GM12878 (cell line): ENCODE results near the gene HOOK1. TPM values are rescaled to one million over a fixed set of nuclear protein-coding genes. Genes with fewer than 3 reads are reported as not detected.

Experiments used
- ATAC-seq: fragments of 200-7000 bp; cut with Tn5 transposase; 3 replicates; pipeline ENCODE4 v1.9.1; 2020; ENCODE audit warnings: mild to moderate bottlenecking, moderate library complexity
- BruUV-seq: library from RNA; stranded (reverse); fragments of 400-500 nt; replicated peaks from 2 replicates; lab custom pipeline; 2021; lab: Mats Ljungman, UMichigan
- CTCF ChIA-PET: fragments of 300-600 bp; sonication (Branson Sonifier 250); formaldehyde crosslinking; extraction: SDS; loops from one replicate; lab custom pipeline; 2021; ENCODE audit warnings: inconsistent platforms; lab: Yijun Ruan, JAX
- POLR2A ChIA-PET: fragments of 350-600 bp; formaldehyde crosslinking; extraction: SDS; loops from one replicate; lab custom pipeline; 2021; ENCODE audit warnings: inconsistent platforms; lab: Charles Lee
- RAD21 ChIA-PET: fragments of 300-600 bp; sonication (Branson Sonifier 250); formaldehyde crosslinking; loops from one replicate; lab custom pipeline; 2023; ENCODE audit warnings: antibody characterized with exemption; ENCODE audit not compliant: unreplicated experiment; lab: Charles Lee
- SMC1A ChIA-PET: fragments of 300-600 bp; sonication (Branson Sonifier 250); formaldehyde crosslinking; loops from one replicate; lab custom pipeline; 2023; ENCODE audit not compliant: unreplicated experiment, uncharacterized antibody; lab: Charles Lee
- DNase-seq: peaks from one replicate; pipeline ENCODE4 v3.0.0-alpha.2; 2011; ENCODE audit warnings: low read depth, low spot score
- FAIRE-seq: peaks from 3 replicates; lab custom pipeline; 2011; peaks lifted over from hg19 to GRCh38; lab: Jason Lieb, UNC
- H2AFZ ChIP-seq: 2 replicates; pipeline ENCODE4 v1.6.0; 2011; ENCODE audit warnings: low read depth, low read length, control low read depth; ENCODE audit not compliant: control insufficient read depth
- H3K27ac ChIP-seq: 2 replicates; pipeline ENCODE4 v1.5.1; 2011; ENCODE audit warnings: control low read depth; ENCODE audit not compliant: control insufficient read depth, insufficient read depth
- H3K27me3 ChIP-seq, 2 experiments: replicated peaks in 1 of 2; 2 replicates each; pipeline versions ENCODE4 v1.6.0 to v1.6.1; 2011; ENCODE audit warnings: low read length in 1 of 2; ENCODE audit not compliant: control insufficient read depth in 2 of 2, insufficient read depth in 2 of 2
- H3K36me3 ChIP-seq, 2 experiments: 2 replicates each; pipeline ENCODE4 v1.5.1; 2011; ENCODE audit warnings: low read length in 1 of 2; ENCODE audit not compliant: control insufficient read depth in 2 of 2, insufficient read depth in 2 of 2
- H3K4me1 ChIP-seq: 2 replicates; pipeline ENCODE4 v1.6.1; 2011; ENCODE audit warnings: mild to moderate bottlenecking, low read length, moderate library complexity, mixed read lengths; ENCODE audit not compliant: control insufficient read depth, insufficient read depth
- H3K4me2 ChIP-seq: 2 replicates; pipeline ENCODE4 v1.6.0; 2011; ENCODE audit warnings: control low read depth; ENCODE audit not compliant: control insufficient read depth, insufficient read depth
- H3K4me3 ChIP-seq: fragments of 200-600 bp; sonication (generic); 2 replicates; pipeline ENCODE4 v1.5.1; 2016
- H3K79me2 ChIP-seq: 2 replicates; pipeline ENCODE4 v1.6.0; 2011; ENCODE audit warnings: low read length; ENCODE audit not compliant: control insufficient read depth, insufficient read depth
- H3K9ac ChIP-seq: 2 replicates; pipeline ENCODE4 v1.8.0; 2011; ENCODE audit warnings: low read length, control low read depth, mixed read lengths; ENCODE audit not compliant: control insufficient read depth, insufficient read depth
- H3K9me3 ChIP-seq: replicated peaks from 3 replicates; pipeline ENCODE4 v1.5.1; 2011; ENCODE audit warnings: mild to moderate bottlenecking, low read length; ENCODE audit not compliant: control insufficient read depth, insufficient read depth
- H4K20me1 ChIP-seq: 2 replicates; pipeline ENCODE4 v1.6.0; 2011; ENCODE audit not compliant: control insufficient read depth, insufficient read depth
- ATF7 ChIP-seq: fragments of 450-650 bp; IDR thresholded peaks from 2 replicates; pipeline ENCODE4 v1.6.1; 2016; ENCODE audit warnings: low read depth, mild to moderate bottlenecking
- BMI1 ChIP-seq: fragments of 450-650 bp; IDR thresholded peaks from 2 replicates; pipeline ENCODE4 v1.6.1; 2016; ENCODE audit warnings: mild to moderate bottlenecking, moderate library complexity, borderline replicate concordance
- CHD1 ChIP-seq: IDR thresholded peaks from 2 replicates; pipeline ENCODE4 v1.6.1; 2012; ENCODE audit warnings: low read depth, low read length, improper control_type of control experiment
- MEF2A ChIP-seq: IDR thresholded peaks from 2 replicates; pipeline ENCODE4 v1.6.1; 2011; ENCODE audit warnings: low read depth, mild to moderate bottlenecking, low read length, moderate library complexity; ENCODE audit not compliant: insufficient read depth
- MTA2 ChIP-seq: fragments of 450-650 bp; IDR thresholded peaks from 2 replicates; pipeline ENCODE4 v1.6.1; 2016; ENCODE audit warnings: low read depth, mild to moderate bottlenecking, moderate library complexity
- MTA3 ChIP-seq: IDR thresholded peaks from 2 replicates; pipeline ENCODE4 v1.6.1; 2012; ENCODE audit warnings: low read length, inconsistent platforms, borderline replicate concordance
- POU2F2 ChIP-seq: IDR thresholded peaks from 3 replicates; pipeline ENCODE4 v1.6.1; 2011; ENCODE audit warnings: low read depth, mild to moderate bottlenecking, low read length, borderline replicate concordance
- SREBF1 ChIP-seq: IDR thresholded peaks from 2 replicates; pipeline ENCODE4 v1.6.1; 2012; ENCODE audit warnings: mild to moderate bottlenecking, low read length
- WRNIP1 ChIP-seq: IDR thresholded peaks from 2 replicates; pipeline ENCODE4 v1.6.1; 2011; ENCODE audit warnings: low read depth, low read length, improper control_type of control experiment, borderline replicate concordance
- ZBTB40 ChIP-seq: fragments of 450-650 bp; IDR thresholded peaks from 2 replicates; pipeline ENCODE4 v1.6.1; 2016; ENCODE audit warnings: mild to moderate bottlenecking, moderate library complexity, borderline replicate concordance
- ZNF384 ChIP-seq: IDR thresholded peaks from 2 replicates; pipeline ENCODE4 v1.6.1; 2012; ENCODE audit warnings: low read depth, mild to moderate bottlenecking, low read length, improper control_type of control experiment, borderline replicate concordance
- in situ Hi-C: fragments of 300-500 bp; cut with MboI; formaldehyde crosslinking; loops from 9 replicates; pipeline ENCODE4 v1.14.3; 2018; ENCODE audit warnings: mixed read lengths
- intact Hi-C: fragments of 100-400 bp; cut with micrococcal nuclease; formaldehyde crosslinking; loops from one replicate; pipeline ENCODE4 v1.14.2; 2022; ENCODE audit not compliant: unreplicated experiment
- polyA plus RNA-seq, 11 experiments: library from polyadenylated mRNA; depleted of rRNA in 4 of 11; unstranded in 6 of 11; stranded (reverse) in 5 of 11; fragments of >200 nt; fragmentation: Nextera tagmentation in 4 of 11; fragmentation: Illumina TruSeq in 1 of 11; extraction: Ambion mirVana in 4 of 11; extraction: Trizol in 1 of 11; gene quantifications; 1 replicate in 1 of 11; 2 replicates in 10 of 11; pipeline versions ENCODE4 v1.2.1 to v1.2.3, GENCODE V29; 2011 to 2016; ENCODE audit warnings: inconsistent platforms in 2 of 11, missing spikeins in 2 of 11, low read depth in 1 of 11
- total RNA-seq, 4 experiments: library from RNA; depleted of rRNA in 3 of 4; stranded (reverse); fragments of >200 nt in 3 of 4; fragmentation: Illumina TruSeq in 1 of 4; extraction: Trizol in 1 of 4; gene quantifications; 2 replicates each; pipeline versions ENCODE4 v1.2.1 to v1.2.3, GENCODE V29; 2013 to 2021
- TF ChIP-seq, protein P1 (sequence below): fragments of 450-650 bp; IDR thresholded peaks from 2 replicates; pipeline ENCODE4 v1.6.1; 2017; ENCODE audit warnings: mild to moderate bottlenecking, moderate library complexity

HOOK1 gene
- total and polyA plus RNA-seq, 10 of the 15 experiments (the other 5 are each of a cell fraction or from before 2014, with no cell fraction given), result 1.4 to 15.4 (median 3.7) TPM

GRCh38 chr1:59788825-59789224, 25.9 kb upstream of the HOOK1 start:
- SMC1A ChIA-PET, result no interaction called here
- POLR2A ChIA-PET, result no interaction called here
- H3K4me2 ChIP-seq, result no peak overlapping the region
- H3K79me2 ChIP-seq, result no peaks in the 10 kb centered on the region
- no peaks in the 10 kb centered on the region for H3K4me1 ChIP-seq
- no peaks in the 10 kb centered on the region for H4K20me1 ChIP-seq
- intact Hi-C loops, result no loop called here
- DNase-seq (no peak), FAIRE-seq (no peak), ATAC-seq (no peak)
- RAD21 ChIA-PET, result no interaction called here
- in situ Hi-C loops, result no loop called here
- no peak overlapping the region for H3K9ac ChIP-seq
- H3K27ac ChIP-seq, result no peak overlapping the region
- H3K9me3 ChIP-seq, result no peaks in the 10 kb centered on the region; the same call in 2 of the 3 replicates
- TF ChIP-seq MTA2 (no peak), MTA3 (no peak), SREBF1 (no peak), ATF7 (no peak), MEF2A (no peak), CHD1 (no peak), ZNF384 (no peak), BMI1 (no peak)
- BruUV-seq, result no TSS peak
- no peak overlapping the region for H3K4me3 ChIP-seq
- H3K36me3 ChIP-seq, result no peaks in the 10 kb centered on the region
- H2AFZ ChIP-seq, result no peak overlapping the region
- no peaks in the 10 kb centered on the region for H3K27me3 ChIP-seq
- CTCF ChIA-PET, result no interaction called here

DNA sequence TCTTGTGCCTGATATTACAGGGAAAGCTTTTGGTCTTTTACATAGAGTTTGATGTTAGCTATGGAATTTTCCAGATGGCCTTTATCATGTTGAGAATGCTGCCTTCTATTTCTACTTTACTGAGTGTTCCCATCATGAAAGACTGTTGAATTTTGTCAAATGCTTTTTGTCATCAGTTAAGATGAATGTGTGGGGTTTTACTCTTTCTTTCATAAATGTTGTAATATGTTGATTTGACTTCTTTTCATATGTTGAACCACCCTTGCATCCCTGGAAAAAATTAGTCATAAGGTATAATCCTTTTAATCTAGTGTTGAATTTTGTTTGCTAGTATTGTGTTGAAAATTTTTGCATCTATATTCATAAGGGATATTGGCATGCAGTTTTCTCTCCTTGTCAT, 16.1 kb upstream of the HOOK1 start:
- intact Hi-C loops (no loop called here), in situ Hi-C loops (no loop called here)
- RAD21 ChIA-PET, result no interaction called here
- no peak overlapping the region for H3K4me2 ChIP-seq
- no peaks in the 10 kb centered on the region for H3K9me3 ChIP-seq
- no peak for DNase-seq
- H3K27ac ChIP-seq, result no peak overlapping the region
- no peaks in the 10 kb centered on the region for H3K4me1 ChIP-seq
- no peak overlapping the region for H3K4me3 ChIP-seq
- no peaks in the 10 kb centered on the region for H3K79me2 ChIP-seq
- no peak overlapping the region for H3K9ac ChIP-seq
- POLR2A ChIA-PET, result no interaction called here
- no peaks in the 10 kb centered on the region for H3K36me3 ChIP-seq
- FAIRE-seq, result no peak
- no peaks in the 10 kb centered on the region for H3K27me3 ChIP-seq
- SMC1A ChIA-PET, result no interaction called here
- H4K20me1 ChIP-seq, result no peaks in the 10 kb centered on the region
- CTCF ChIA-PET, result no interaction called here
- H2AFZ ChIP-seq, result no peak overlapping the region
- no peak for ATAC-seq
- no TSS peak for BruUV-seq
- no peak for TF ChIP-seq POU2F2
- TF ChIP-seq, protein P1, sequence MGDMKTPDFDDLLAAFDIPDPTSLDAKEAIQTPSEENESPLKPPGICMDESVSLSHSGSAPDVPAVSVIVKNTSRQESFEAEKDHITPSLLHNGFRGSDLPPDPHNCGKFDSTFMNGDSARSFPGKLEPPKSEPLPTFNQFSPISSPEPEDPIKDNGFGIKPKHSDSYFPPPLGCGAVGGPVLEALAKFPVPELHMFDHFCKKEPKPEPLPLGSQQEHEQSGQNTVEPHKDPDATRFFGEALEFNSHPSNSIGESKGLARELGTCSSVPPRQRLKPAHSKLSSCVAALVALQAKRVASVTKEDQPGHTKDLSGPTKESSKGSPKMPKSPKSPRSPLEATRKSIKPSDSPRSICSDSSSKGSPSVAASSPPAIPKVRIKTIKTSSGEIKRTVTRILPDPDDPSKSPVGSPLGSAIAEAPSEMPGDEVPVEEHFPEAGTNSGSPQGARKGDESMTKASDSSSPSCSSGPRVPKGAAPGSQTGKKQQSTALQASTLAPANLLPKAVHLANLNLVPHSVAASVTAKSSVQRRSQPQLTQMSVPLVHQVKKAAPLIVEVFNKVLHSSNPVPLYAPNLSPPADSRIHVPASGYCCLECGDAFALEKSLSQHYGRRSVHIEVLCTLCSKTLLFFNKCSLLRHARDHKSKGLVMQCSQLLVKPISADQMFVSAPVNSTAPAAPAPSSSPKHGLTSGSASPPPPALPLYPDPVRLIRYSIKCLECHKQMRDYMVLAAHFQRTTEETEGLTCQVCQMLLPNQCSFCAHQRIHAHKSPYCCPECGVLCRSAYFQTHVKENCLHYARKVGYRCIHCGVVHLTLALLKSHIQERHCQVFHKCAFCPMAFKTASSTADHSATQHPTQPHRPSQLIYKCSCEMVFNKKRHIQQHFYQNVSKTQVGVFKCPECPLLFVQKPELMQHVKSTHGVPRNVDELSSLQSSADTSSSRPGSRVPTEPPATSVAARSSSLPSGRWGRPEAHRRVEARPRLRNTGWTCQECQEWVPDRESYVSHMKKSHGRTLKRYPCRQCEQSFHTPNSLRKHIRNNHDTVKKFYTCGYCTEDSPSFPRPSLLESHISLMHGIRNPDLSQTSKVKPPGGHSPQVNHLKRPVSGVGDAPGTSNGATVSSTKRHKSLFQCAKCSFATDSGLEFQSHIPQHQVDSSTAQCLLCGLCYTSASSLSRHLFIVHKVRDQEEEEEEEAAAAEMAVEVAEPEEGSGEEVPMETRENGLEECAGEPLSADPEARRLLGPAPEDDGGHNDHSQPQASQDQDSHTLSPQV, result no peak
- no peak for TF ChIP-seq ZBTB40
- no peak for TF ChIP-seq WRNIP1
